DOHH2 (cell line): ENCODE results near the gene UCN3.

ENCODE experiments used
- H3F3A ChIP-seq: fragments of 200-600 bp; sonication (generic), shearing (Covaris generic); 2 replicates; pipeline ENCODE4 v1.6.0; 2016; ENCODE audit warnings: antibody characterized with exemption, mild to moderate bottlenecking; ENCODE audit not compliant: control insufficient read depth, insufficient read depth
- H3K27ac ChIP-seq: fragments of 200-600 bp; sonication (generic); 2 replicates; pipeline ENCODE4 v1.5.1; 2014; ENCODE audit warnings: low read depth, mild to moderate bottlenecking, low read length, moderate library complexity
- H3K27me3 ChIP-seq: fragments of 200-600 bp; sonication (generic); 2 replicates; pipeline ENCODE4 v1.6.1; 2014; ENCODE audit warnings: mild to moderate bottlenecking, low read length, mixed read lengths; ENCODE audit not compliant: control insufficient read depth
- H3K36me3 ChIP-seq: fragments of 200-600 bp; sonication (generic); 2 replicates; pipeline ENCODE4 v1.6.1; 2014; ENCODE audit warnings: mild to moderate bottlenecking, low read length, moderate library complexity, mixed read lengths; ENCODE audit not compliant: control insufficient read depth
- H3K4me1 ChIP-seq: fragments of 200-600 bp; sonication (generic); 2 replicates; pipeline ENCODE4 v1.6.1; 2014; ENCODE audit warnings: mild to moderate bottlenecking, low read length, mixed read lengths; ENCODE audit not compliant: control insufficient read depth
- H3K4me2 ChIP-seq: fragments of 200-600 bp; sonication (generic); 2 replicates; pipeline ENCODE4 v1.6.0; 2014; ENCODE audit warnings: mild to moderate bottlenecking, low read length, moderate library complexity
- H3K4me3 ChIP-seq: fragments of 200-600 bp; sonication (generic); 2 replicates; pipeline ENCODE4 v1.5.1; 2014; ENCODE audit warnings: mild to moderate bottlenecking, low read length, mixed read lengths
- H3K79me2 ChIP-seq: fragments of 200-600 bp; sonication (generic); 2 replicates; pipeline ENCODE4 v1.6.1; 2014; ENCODE audit warnings: mild to moderate bottlenecking, low read length, mixed read lengths; ENCODE audit not compliant: control insufficient read depth
- H3K9me2 ChIP-seq: fragments of 200-600 bp; sonication (generic); replicated peaks from 2 replicates; pipeline ENCODE4 v1.6.1; 2014; ENCODE audit warnings: mild to moderate bottlenecking, low read length, mixed read lengths; ENCODE audit not compliant: control insufficient read depth
- H3K9me3 ChIP-seq: fragments of 200-600 bp; sonication (generic); 2 replicates; pipeline ENCODE4 v1.6.1; 2014; ENCODE audit warnings: antibody characterized with exemption, low read length, mixed read lengths; ENCODE audit not compliant: control insufficient read depth, insufficient read depth
- H4K20me1 ChIP-seq: fragments of 200-600 bp; sonication (generic); 2 replicates; pipeline ENCODE4 v1.6.0; 2014; ENCODE audit warnings: low read depth, mild to moderate bottlenecking, antibody characterized with exemption, low read length, moderate library complexity; ENCODE audit not compliant: control insufficient read depth, insufficient read depth
- EZH2phosphoT487 ChIP-seq: fragments of 200-600 bp; sonication (generic); IDR thresholded peaks from 2 replicates; pipeline ENCODE4 v1.6.1; 2017; ENCODE audit warnings: borderline replicate concordance, mild to moderate bottlenecking, antibody characterized with exemption, low read length, moderate library complexity, mixed read lengths
- TF ChIP-seq, protein P1 (sequence below): fragments of 200-600 bp; sonication (generic); IDR thresholded peaks from one replicate; pipeline ENCODE4 v1.5.1; 2014; ENCODE audit warnings: antibody characterized with exemption, mild to moderate bottlenecking, low read depth, low read length; ENCODE audit not compliant: poor library complexity, severe bottlenecking

UCN3 gene

DNA sequence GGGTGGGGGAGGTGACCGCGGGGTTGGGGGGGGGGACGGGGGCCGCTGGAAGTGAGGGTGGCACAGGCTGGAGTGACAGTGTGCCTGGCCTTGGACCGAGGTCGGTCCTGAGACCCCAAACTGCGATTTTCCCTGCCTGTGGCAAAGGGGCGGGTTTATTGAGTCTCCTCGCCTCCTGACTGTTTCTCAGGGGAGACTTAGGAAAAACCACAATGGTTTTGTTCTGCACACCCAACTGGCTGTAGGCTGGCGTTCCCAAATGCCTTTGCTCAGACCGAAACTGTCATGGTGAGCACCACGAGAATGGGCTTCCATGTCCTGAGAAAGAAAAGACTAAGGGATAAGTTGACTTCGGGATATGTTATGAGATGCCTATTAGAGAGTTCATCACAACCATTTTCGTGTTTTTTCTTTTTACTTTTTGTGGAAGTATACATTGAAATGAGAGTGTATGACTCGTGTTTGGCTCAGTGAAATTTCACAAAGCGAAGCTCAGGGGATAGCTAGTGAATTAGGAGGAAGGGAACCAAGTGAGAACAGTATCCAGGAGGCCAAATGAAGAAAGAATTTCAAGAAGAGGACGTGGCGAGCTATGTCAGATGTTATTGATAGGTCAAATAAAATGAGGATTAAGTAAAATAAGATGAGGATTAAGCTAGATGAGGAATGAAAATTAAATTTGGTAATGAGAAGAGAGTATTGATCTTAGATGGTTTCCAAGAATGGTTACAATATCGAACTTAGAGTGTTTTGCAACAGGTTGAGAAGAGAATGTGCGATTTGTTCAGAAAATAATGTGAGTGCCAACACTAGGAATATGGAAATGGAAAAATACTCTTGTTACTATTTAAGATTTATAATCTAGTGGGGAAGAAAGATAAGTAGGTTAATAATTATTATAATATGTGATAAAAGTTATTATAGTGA lies 48.5 kb downstream of the UCN3 start:
- peaks cover 19% of the 10 kb centered on the region for H3K4me1 ChIP-seq
- no peaks in the 10 kb centered on the region for H3K9me2 ChIP-seq
- H3F3A ChIP-seq = no peaks in the 10 kb centered on the region
- TF ChIP-seq, protein P1, sequence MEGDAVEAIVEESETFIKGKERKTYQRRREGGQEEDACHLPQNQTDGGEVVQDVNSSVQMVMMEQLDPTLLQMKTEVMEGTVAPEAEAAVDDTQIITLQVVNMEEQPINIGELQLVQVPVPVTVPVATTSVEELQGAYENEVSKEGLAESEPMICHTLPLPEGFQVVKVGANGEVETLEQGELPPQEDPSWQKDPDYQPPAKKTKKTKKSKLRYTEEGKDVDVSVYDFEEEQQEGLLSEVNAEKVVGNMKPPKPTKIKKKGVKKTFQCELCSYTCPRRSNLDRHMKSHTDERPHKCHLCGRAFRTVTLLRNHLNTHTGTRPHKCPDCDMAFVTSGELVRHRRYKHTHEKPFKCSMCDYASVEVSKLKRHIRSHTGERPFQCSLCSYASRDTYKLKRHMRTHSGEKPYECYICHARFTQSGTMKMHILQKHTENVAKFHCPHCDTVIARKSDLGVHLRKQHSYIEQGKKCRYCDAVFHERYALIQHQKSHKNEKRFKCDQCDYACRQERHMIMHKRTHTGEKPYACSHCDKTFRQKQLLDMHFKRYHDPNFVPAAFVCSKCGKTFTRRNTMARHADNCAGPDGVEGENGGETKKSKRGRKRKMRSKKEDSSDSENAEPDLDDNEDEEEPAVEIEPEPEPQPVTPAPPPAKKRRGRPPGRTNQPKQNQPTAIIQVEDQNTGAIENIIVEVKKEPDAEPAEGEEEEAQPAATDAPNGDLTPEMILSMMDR = no peak
- no peak for TF ChIP-seq EZH2phosphoT487
- H3K4me2 ChIP-seq = peak overlapping the region; percentile 92
- peaks cover 30% of the 10 kb centered on the region for H3K36me3 ChIP-seq
- peaks cover 59% of the 10 kb centered on the region for H3K79me2 ChIP-seq
- peaks cover 3% of the 10 kb centered on the region; the same call in 1 of the 2 replicates for H3K27me3 ChIP-seq
- H3K9me3 ChIP-seq = peaks cover 26% of the 10 kb centered on the region
- H4K20me1 ChIP-seq = 0 out of 2 replicates have a peak, but pooled peaks cover 5% of the 10 kb centered on the region
- H3K27ac ChIP-seq = no peak overlapping the region
- H3K4me3 ChIP-seq = peak overlapping the region; percentile 90

DNA sequence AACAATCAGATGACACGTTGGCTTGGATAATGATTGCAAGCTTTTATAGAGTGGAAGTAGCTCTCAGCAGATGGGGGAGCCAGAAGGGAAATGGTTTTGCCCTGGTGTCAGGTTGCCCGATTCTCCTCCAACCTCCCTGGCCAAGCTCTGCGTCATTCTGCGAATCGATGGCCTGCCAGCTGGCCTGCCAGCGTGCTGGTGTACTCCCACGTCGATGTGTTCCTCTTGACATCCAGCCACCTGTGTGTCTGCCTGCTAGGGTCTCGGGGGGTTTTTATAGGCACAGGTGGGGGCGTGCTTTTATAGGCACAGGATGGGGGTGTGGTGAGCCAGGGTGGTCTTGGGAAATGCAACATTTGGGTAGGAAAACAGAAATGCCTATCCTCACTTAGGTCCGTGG lies 52.2 kb downstream of the UCN3 start:
- H4K20me1 ChIP-seq = 0 out of 2 replicates have a peak, but pooled peaks cover 5% of the 10 kb centered on the region
- H3K4me3 ChIP-seq = no peak overlapping the region
- H3K9me2 ChIP-seq = no peaks in the 10 kb centered on the region
- H3K4me1 ChIP-seq = peaks cover 17% of the 10 kb centered on the region
- no peak overlapping the region for H3K27ac ChIP-seq
- H3F3A ChIP-seq = no peaks in the 10 kb centered on the region
- no peak for TF ChIP-seq EZH2phosphoT487
- TF ChIP-seq, protein P1 = no peak
- peaks cover 34% of the 10 kb centered on the region for H3K36me3 ChIP-seq
- H3K27me3 ChIP-seq = no peaks in the 10 kb centered on the region
- H3K9me3 ChIP-seq = peaks cover 22% of the 10 kb centered on the region
- no peak overlapping the region for H3K4me2 ChIP-seq
- H3K79me2 ChIP-seq = peaks cover 96% of the 10 kb centered on the region

DNA sequence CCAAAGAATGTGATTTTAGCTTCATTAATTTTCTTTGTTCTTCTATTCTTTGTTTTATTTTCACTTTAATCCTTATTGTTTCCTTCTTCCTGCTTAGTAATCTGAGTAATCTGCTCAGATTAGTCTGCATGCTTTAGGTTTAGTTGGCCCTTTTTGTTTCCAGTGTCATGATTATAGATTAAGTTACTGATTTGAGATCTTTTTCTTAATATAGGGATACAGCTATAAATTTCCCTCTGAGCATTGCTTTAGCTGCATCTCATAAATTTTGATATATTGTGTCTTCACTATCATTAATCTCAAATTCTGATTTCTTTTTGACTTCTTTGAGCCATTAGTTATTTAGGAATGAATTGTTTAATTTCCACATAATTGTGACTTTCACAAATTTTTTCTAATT lies 53.8 kb downstream of the UCN3 start:
- Histone ChIP-seq H3K36me3 (peaks cover 34% of the 10 kb centered on the region), H3K27ac (no peak overlapping the region), H3K27me3 (no peaks in the 10 kb centered on the region), H4K20me1 (no peaks in the 10 kb centered on the region), H3F3A (no peaks in the 10 kb centered on the region), H3K9me3 (peaks cover 22% of the 10 kb centered on the region), H3K79me2 (peaks cover 100% of the 10 kb centered on the region), H3K4me1 (peaks cover 10% of the 10 kb centered on the region), H3K4me3 (no peak overlapping the region), H3K9me2 (no peaks in the 10 kb centered on the region), H3K4me2 (no peak overlapping the region)
- TF ChIP-seq EZH2phosphoT487 = no peak
- TF ChIP-seq, protein P1 = no peak
